NCI-H2029 treated with DMSO at 0.1 percent for 48 hours (cell line): ENCODE results near the gene CD2AP.
A peak's percentile ranks its signal among the peaks of the same experiment; 100 is the strongest.
"Not testable (repeated sequence)": the region's sequence is repeated elsewhere in the genome, so short reads cannot be mapped to it uniquely, and the experiment has no call there.

Source experiments
- DNase-seq: peaks from one replicate; lab custom pipeline; 2025; lab: John Stamatoyannopoulos, UW

Gene CD2AP, protein sequence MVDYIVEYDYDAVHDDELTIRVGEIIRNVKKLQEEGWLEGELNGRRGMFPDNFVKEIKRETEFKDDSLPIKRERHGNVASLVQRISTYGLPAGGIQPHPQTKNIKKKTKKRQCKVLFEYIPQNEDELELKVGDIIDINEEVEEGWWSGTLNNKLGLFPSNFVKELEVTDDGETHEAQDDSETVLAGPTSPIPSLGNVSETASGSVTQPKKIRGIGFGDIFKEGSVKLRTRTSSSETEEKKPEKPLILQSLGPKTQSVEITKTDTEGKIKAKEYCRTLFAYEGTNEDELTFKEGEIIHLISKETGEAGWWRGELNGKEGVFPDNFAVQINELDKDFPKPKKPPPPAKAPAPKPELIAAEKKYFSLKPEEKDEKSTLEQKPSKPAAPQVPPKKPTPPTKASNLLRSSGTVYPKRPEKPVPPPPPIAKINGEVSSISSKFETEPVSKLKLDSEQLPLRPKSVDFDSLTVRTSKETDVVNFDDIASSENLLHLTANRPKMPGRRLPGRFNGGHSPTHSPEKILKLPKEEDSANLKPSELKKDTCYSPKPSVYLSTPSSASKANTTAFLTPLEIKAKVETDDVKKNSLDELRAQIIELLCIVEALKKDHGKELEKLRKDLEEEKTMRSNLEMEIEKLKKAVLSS

DNA sequence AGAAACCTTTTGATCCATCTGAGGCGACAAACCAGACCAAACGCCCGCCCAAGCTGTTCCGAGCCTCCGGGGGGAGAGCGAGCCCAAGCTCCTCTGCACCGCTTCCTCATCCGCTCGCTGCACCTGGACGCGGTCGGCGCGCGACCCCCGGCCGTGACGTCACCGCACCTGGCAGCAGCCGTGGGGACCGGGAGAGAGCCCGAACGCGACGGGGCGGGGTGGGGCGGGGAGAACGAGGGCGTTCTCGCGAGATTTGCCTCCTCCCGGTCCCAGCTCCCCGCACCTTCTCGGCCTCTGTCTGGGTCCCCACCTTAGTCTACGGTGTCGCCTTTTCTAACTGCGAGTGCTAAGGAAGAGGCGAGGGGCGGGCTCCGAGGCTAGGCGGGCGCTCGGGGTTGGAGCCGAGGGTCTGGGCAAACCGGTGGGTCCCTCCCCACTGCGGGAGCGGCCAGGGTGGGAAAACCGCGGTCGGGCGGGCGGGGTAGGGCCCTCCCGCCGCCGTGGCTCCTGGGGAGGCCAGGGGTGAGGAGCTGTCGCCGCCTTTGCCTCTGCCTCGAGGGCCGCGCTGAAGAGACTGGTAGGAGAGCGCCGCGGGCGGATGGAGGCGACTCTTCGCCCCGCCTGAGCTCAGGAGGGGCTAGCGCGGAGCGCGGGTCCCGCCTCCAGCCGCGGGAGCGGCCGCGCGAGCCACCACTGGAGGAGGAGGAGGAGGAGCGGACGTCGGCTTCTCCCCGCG, at the start of gene CD2AP:
TSS of gene CD2AP (plus strand) at position 293 of the 736 bp plus-strand sequence. CDS start 456 bp downstream, outside the sequence.
- DNase-seq: peak; percentile 69

DNA sequence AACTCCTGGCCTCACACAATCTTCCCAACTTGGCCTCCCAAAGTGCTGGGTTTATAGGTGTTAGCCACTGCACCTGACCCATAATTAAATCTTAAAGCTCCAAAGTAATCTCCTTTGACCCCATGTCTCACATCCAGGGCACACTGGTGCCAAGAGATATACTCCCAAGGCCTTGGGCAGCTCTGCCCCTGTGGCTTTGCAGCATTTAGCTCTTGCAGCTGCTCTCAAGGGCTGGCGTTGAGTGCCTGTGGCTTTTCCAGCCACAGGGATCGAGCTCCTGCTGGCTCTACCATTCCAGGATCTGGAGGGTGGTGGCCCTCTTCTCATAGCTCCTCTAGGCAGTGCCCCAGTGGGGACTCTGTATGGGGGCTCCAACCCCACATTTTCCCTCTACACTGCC, 49.3 kb upstream of the CD2AP start:
- no peak for DNase-seq

DNA sequence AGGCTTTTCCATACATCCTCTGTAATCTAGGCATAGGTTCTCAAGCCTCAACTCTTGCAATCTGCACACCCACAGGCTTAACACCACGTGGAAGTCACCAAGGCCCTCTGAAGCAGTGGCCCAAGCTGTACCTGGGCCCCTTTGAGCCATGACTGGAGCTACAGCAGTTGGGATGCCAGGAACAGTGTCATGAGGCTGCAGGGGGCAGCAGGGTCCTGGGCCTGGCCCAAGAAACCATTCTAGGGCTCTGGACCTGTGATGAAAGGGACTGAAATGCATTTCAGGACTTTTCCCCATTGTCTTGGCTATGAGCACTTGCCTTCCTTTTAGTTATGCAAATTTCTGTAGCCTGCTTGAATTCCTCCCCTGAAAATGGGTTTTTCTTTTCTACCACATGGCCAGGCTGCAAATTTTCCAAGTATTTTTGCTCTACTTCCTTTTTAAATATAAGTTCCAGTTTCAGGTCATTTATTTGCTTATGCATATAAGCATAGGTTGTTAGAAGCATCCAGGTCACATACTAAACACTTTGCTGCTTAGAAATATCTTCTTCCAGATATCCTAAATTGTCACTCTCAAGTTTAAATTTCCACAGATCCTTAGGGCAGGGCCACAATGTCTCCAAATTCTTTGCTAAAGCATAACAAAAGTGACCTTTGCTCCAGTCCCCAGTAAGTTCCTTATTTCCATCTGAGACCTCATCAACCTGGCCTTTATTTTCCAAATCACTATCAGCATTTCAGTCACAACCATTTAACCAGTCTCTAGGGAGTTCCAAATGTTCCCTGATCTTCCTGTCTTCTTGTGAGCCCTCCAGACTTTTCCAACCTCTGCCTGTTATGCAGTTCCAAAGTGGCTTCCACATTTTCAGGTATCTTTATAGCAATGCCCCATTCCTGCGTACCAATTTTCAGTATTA, 48.6 kb upstream of the CD2AP start:
- no peak for DNase-seq

DNA sequence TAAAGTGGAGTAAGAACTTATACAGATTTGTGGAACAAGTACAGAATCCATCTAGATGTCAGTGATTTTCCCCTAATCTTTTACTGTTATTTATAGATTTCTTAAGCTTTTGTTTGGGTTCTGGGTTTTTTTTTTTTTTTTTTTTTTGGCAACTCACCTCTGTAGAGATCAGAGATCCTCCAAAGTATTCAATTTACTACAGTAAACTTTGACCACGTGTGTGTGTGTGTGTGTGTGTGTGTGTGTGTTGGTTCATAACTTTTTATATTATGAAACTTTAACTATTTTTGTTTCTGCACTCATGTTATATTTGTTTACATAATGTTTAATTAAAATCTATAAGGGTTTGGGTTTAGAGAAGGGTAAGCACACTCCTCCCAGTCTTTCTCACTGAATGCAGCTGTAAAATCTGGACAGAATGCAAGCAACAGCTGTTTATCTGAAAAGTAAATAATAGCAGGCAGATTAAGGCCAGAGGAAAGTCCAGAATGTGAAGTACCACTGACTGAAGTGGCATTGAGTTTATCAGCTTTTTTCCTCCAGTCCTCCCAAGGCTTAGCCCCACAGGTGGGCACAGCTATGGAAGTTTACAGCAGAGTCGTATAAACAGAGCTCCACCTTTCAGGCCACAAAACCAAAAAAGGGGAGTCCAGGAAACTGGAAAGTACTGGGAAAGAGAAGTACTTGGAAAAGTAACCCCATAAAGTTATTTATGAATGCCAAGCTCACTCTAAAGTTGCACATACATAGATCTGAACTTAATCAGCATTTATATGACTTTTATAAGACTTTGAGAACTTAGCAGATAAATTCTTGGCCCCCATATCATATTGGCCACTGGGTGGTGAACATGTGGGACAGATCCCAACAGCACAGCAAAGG, 43.0 kb upstream of the CD2AP start:
- DNase-seq: no peak

DNA sequence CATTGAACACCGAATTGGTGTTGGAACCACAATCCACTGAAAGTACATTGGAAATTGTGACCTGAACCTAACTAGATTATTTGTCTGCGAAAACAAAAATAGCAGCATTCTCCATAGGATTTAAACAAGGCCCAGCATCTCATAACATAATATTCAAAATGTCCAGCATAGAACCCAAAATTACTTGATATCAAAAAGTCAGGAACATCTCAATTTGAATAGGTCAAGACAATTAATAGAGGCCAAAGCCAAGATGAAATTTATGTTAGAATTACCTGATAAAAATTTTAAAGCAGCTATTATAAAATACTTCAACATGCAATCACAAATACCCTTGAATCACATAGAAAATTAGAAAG, 42.4 kb upstream of the CD2AP start:
- no peak for DNase-seq

DNA sequence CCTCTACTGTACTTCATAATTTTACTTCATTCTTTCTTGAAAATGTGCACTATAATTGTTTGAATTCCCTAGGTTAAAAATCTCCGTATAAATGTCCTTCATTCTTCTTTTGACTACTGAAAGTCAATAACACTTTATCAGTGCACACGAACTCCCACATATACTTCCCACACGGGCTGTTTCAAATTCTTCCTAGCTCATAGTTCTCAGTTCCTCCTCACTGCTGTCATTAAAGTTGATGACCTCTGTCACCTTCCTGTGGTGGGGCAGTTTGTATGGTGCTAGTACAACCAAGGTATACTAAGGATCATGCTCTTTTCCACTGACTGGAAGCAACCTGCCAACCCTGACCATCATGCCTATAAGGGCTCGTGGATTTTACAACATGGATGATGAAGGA, 40.0 kb upstream of the CD2AP start:
- no peak for DNase-seq

DNA sequence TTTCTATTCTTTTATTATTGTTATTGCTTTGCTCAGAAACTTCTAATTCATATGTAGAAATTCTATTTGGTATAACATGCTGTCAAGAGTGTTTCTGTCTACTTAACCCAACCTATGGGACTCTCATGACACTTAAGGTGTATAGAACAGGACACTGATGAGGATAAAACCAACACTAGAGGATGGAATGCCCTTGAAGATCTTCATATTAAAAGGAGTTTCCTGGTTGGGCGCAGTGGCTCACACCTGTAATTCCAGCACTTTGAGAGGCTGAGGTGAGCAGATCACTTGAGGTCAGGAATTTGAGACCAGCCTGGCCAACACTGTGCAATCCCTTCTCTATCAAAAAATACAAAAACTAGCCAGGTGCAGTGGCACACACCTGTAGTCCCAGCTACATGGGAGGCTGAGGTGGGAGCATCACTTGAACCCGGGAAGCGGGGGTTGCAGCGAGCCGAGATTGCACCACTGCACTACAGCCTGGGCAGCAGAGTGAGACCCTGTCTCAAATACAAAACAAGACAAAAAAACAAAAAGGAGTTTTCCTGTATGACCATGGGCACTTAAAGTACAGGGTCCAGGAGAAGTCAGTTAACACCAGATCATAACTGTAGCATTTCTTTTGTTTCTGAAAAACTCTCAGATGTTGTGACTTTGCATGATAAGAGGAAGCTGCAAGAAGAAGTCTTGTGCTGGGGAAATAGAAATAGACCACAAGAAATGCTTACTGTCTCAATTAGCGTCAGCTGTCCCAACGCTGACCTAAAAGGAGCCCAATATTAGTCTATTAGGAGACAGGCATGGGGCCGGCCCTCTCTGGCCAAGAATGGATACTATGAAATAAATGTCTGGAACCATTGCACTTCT, 38.9 kb upstream of the CD2AP start:
- DNase-seq: peak; percentile 7

DNA sequence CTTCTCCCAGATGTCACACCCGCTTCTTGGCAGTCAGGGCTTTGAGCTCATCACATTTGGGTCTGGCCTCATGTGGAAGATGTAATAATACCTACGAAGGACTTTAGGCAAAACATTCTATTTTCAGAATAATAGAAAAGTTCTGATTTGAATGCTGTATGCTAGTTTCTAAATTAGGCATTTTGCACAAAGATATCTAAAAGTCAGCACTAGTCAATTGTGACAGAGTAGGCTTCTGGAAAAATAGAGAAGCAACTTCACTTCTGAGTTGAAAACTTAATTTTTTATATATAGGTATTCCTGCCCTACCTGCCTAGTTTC, 38.3 kb upstream of the CD2AP start:
- DNase-seq: no peak

DNA sequence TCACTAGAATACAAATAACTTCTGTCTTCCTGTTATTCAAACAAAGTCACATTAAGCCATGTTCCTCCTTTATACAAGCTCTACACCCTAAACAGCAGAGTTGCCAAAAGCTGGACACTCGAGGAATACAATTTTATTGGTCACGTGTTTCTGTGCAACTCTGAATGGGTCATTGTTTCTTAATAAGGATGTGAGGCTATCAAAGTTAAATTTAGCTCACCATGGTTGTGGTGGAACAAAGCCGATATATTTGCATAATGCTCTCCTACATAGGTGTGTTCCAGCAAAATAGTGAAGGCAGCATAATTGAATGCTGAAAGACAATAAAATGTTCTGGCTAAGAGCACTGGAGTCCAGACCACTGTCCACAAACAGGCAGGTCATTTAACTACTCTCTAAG, 36.9 kb upstream of the CD2AP start:
- peak; percentile 42 for DNase-seq

DNA sequence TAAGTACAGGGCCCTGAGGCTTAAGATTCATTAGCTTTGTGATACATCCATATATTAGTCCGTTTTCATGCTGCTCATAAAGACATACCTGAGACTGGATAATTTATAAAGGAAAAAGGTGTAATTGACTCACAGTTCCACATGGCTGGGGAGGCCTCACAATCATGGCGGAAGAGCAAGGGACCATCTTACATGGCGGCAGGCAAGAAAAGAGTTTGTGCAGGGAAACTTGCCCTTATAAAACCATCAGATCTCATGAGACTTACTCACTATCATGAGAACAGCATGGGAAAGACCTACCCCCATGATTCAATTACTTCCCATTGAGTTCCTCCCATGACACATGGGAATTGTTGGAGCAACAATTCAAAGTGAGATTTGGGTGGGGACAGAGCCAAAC, 32.6 kb upstream of the CD2AP start:
- DNase-seq: not testable (repeated sequence)

DNA sequence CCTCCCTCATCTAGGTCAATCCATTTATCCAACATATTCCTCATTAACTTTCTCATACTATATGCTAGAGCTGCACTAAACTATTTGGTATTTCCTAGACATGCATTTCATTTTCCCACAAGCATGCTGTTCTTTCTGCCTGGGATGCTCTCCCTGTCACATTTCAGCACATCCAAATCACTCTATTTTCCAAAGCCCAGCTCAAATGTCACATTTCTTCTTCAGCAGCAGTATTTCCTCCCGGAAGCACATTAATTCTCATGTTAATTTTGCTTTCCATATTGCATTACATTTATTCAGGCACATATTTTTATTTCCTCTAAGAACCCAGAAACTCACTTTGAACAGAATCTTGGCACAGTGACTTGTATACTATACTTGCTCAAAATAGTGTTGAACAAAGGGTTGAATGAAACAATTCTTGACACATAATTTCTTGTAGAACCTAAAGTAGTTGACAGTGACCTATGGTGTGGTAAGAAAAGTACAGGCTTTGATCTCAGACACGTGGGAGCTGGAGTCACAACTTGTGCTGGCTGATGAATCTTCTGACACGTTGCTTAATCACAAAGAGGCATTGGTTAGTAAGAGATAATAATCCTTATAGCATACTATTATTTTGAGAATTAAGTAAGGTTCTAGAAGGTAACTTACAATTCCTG, 30.8 kb upstream of the CD2AP start:
- DNase-seq: no peak

DNA sequence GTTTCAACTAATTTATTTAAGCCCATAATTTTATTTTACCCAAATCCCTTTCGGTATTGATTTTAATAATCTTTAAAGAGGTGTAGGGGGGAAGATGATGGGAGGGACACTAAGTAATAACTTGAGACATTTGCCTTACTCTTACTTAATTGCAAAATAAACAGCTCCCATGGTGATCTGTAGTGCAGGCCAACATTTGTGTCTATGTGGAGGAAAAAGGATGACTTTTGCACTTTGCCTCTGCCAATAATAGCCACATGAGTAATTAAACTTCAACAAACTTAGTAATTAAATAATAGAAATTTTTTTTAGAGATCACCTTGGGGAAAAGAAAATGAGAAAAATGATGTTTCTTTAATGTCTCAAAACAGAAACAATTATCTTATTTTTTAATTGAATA, 29.9 kb upstream of the CD2AP start:
- no peak for DNase-seq

DNA sequence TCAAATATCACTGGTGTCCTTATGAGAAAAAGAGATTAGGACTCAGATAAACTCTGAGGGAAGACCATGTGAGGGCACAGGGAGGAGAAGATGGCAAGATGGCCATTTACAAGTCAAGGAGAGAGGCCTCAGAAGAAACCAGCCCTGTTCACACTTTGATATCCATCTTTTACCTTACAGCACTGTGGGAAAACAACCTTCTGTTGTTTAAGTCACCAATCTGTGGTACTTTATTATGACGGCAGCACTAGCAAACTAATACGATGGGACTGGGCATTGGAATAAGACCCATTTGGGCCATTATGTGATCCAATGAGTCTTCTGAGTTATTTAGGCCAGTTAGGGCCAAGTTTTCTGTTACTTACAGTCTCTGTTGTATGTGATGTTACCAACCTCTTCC, 26.4 kb upstream of the CD2AP start:
- DNase-seq: no peak

DNA sequence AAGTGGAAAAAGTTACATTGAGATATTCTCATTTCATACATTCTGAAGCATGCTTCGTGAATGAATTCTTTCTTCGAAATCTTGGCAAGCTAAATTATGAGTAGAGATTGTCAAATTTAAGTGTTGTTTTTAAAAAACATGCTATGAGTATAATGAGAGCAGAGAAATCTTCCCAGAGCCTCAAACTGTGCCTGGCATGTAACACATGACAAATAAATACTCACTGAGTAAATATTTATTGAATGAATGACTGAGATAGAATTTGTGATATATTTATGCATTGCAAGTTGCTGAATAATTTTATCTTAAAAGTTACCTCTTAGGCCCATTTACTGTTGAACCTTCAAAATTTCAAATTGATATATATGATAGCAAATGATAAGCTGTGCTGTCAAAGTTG, 24.7 kb upstream of the CD2AP start:
- DNase-seq: no peak

DNA sequence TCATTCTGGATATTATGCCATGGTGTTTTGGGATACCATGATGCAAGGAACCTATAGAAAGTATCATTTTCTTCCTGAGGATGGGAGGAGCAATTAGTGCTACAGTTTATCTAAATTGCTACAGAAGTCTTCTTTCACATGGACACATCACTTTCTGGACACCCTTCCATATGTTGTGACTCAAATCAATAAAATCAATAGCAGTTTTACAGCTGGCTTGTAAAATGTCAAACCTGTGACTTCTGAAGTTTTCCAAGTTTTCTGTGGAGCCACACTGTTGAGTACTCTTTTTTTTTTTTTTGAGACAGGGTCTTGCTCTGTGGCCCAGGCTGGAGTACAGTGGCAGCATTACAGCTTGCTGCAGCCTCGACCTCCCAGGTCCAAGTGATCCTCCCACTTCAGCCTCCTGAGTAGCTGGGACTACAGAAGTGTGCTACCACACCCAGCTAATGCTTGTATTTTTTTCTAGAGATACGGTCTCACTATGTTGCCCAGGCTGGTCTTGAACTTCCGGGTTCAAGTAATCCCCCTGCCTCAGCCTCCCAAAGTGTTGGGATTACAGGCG, 24.1 kb upstream of the CD2AP start:
- no peak for DNase-seq

DNA sequence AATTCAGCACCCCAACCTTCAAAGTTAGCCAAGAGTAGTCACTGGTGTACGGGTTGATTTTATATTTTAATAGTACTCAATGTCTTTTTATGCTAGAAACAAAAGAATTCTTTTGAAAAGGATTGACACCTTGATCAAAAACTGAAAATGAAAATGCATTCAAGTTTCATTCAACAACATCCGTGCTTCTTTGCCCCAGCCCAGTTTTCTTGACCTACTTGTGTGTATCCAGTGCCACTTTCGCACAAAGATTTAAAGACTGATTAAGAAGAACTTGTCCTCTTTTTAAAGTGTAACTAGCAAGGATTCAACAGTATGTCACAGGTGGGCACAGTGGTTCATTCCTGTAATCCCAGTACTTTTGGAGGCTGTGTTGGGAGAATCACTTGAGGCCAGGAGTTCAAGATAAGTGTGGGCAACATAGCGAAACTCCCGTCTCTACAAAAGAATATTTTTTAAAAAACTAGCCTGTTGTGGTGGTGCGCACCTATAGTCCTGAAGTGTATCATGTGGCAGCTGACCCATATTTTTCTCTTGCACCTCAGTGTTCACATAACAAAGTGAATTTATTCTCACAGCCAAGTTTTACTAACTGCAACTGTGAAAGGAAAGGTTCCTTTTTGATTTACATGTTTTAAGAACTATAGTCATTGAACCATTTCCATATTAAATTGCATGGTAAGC, 22.7 kb upstream of the CD2AP start:
- no peak for DNase-seq

DNA sequence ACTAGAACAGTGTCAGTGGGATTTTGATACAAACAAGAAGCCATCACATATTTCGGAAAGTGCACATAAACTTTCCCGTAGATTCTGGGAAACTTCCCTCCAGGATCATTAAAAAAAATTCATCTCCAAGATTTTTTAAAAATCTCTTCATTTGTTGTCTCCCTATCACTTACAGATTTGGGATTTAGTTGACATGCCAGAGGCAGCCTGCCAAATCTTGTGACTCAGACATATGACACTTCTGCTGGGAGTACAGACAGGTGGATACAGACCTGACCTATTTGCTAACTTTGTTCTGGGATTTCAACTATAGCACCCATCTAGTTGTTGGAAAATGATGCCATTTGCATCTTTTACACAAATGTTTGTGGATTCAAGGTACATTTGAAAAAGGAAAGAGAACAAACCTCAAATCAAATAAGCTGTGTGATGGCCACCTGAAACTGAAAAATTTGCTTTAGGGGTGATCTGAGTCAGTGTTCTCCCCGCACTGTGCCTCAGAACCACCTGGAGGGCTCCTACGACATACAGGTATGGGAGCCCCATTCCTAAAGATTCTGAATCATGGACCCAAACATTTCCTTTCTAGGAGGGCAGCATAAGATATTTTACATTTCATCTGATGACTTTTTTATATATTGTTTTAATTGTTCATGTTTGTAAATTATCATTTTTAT, 21.9 kb upstream of the CD2AP start:
- DNase-seq: peak; percentile 37

DNA sequence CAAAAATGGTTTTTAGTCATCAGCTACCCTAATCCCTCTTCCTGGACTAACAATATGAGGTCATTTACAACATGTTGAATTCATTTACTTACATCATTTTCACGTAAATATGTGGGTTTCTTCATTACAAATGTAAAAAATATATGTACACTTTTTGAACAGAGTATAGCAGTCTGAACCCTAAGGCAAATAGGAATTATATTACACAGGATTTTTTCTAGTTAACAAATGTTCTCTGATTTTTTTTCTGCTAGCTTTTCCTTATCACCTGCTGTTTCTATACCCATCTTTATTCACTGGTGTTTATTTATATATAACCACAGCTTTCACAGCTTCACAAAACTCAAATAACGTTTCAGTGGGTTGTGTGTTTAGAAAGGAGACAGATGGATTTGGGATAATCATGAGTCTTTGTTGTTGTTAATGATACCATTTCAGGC, 21.0 kb upstream of the CD2AP start:
- DNase-seq: peak; percentile 51
